Measurements from ENCODE around the gene CDK19.

DNA sequence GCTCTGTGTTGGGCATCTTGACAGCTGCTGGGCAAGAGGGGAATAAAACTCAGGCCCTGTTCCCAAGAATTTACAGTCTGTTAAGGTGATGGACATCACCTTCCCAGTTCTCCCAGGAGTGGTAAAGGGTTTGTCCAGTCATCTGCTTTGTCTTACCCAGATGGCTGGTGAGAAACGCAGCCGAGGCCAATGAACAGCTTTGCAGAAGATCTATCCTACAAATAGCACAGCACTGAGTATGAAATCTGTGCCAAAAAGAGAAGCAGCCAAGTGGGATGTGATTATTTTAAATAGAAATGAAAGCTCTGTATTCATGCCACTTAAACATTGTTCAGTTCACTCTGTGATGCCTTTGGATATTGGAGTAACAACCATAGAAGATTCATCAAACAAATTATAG, 206.2 kb downstream of the CDK19 start:
- no peak for TF ChIP-seq EZH2 (IDR thresholded peaks at IDR 0.05)
- TF ChIP-seq, protein P1, sequence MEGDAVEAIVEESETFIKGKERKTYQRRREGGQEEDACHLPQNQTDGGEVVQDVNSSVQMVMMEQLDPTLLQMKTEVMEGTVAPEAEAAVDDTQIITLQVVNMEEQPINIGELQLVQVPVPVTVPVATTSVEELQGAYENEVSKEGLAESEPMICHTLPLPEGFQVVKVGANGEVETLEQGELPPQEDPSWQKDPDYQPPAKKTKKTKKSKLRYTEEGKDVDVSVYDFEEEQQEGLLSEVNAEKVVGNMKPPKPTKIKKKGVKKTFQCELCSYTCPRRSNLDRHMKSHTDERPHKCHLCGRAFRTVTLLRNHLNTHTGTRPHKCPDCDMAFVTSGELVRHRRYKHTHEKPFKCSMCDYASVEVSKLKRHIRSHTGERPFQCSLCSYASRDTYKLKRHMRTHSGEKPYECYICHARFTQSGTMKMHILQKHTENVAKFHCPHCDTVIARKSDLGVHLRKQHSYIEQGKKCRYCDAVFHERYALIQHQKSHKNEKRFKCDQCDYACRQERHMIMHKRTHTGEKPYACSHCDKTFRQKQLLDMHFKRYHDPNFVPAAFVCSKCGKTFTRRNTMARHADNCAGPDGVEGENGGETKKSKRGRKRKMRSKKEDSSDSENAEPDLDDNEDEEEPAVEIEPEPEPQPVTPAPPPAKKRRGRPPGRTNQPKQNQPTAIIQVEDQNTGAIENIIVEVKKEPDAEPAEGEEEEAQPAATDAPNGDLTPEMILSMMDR (IDR thresholded peaks at IDR 0.05) = no peak
- no peak for TF ChIP-seq EZH2phosphoT487 (IDR thresholded peaks at IDR 0.05)
